H9 (cell line): ENCODE results near the gene UTP15. TPM values are rescaled to one million over a fixed set of nuclear protein-coding genes. Genes with fewer than 3 reads are reported as not detected.
A peak's percentile ranks its signal among the peaks of the same experiment; 100 is the strongest.

Source experiments
- DNase-seq: peaks from one replicate; pipeline ENCODE4 v3.0.0-alpha.2; 2017
- H2AFZ ChIP-seq: one replicate; pipeline ENCODE4 v1.6.1; 2013; ENCODE audit warnings: mild to moderate bottlenecking, low read length, control low read depth, moderate library complexity
- H2AK5ac ChIP-seq: 2 replicates; pipeline ENCODE4 v1.6.1; 2013; ENCODE audit warnings: low read length, control low read depth, mixed read lengths; ENCODE audit not compliant: insufficient read length
- H2BK120ac ChIP-seq: one replicate; pipeline ENCODE4 v1.6.1; 2013; ENCODE audit warnings: low read depth, mild to moderate bottlenecking, low read length, control low read depth, inconsistent platforms; ENCODE audit not compliant: poor library complexity, severe bottlenecking
- H2BK12ac ChIP-seq: 2 replicates; pipeline ENCODE4 v1.6.1; 2013; ENCODE audit warnings: low read length, control low read depth, mixed read lengths, low read depth; ENCODE audit not compliant: insufficient read length
- H2BK15ac ChIP-seq: 2 replicates; pipeline ENCODE4 v1.6.1; 2013; ENCODE audit warnings: low read depth, low read length, control low read depth
- H2BK20ac ChIP-seq: one replicate; pipeline ENCODE4 v1.6.1; 2013; ENCODE audit warnings: low read depth, mild to moderate bottlenecking, low read length, control low read depth, inconsistent platforms; ENCODE audit not compliant: poor library complexity, severe bottlenecking
- H2BK5ac ChIP-seq: 2 replicates; pipeline ENCODE4 v1.6.1; 2013; ENCODE audit warnings: low read length, control low read depth, mixed read lengths; ENCODE audit not compliant: insufficient read length
- H3K14ac ChIP-seq: 2 replicates; pipeline ENCODE4 v1.6.1; 2013; ENCODE audit warnings: low read length, control low read depth; ENCODE audit not compliant: insufficient read depth
- H3K18ac ChIP-seq: 2 replicates; pipeline ENCODE4 v1.6.1; 2013; ENCODE audit warnings: low read depth, mild to moderate bottlenecking, mixed read lengths, low read length, control low read depth; ENCODE audit not compliant: insufficient read length
- H3K23ac ChIP-seq: 2 replicates; pipeline ENCODE4 v1.6.1; 2013; ENCODE audit warnings: low read length, control low read depth, mixed read lengths, low read depth; ENCODE audit not compliant: insufficient read length
- H3K23me2 ChIP-seq: 2 replicates; pipeline ENCODE4 v1.6.1; 2013; ENCODE audit warnings: low read depth, mild to moderate bottlenecking, mixed read lengths, low read length, control low read depth; ENCODE audit not compliant: insufficient read length, poor library complexity, severe bottlenecking
- H3K27ac ChIP-seq: 2 replicates; pipeline ENCODE4 v1.5.1; 2013; ENCODE audit warnings: low read length, control low read depth, mixed read lengths, low read depth; ENCODE audit not compliant: insufficient read length
- H3K27me3 ChIP-seq: 2 replicates; pipeline ENCODE4 v1.6.1; 2013; ENCODE audit warnings: low read length, control low read depth, inconsistent platforms; ENCODE audit not compliant: insufficient read depth
- H3K4ac ChIP-seq: 2 replicates; pipeline ENCODE4 v1.6.1; 2013; ENCODE audit warnings: low read depth, mild to moderate bottlenecking, control low read depth, inconsistent platforms, low read length, moderate library complexity
- H3K4me1 ChIP-seq: 2 replicates; pipeline ENCODE4 v1.6.1; 2013; ENCODE audit warnings: low read length, control low read depth, inconsistent platforms; ENCODE audit not compliant: insufficient read depth
- H3K4me2 ChIP-seq: 2 replicates; pipeline ENCODE4 v1.6.1; 2013; ENCODE audit warnings: low read length, control low read depth, mixed read lengths; ENCODE audit not compliant: insufficient read length, insufficient read depth
- H3K56ac ChIP-seq: 2 replicates; pipeline ENCODE4 v1.6.1; 2013; ENCODE audit warnings: low read depth, mild to moderate bottlenecking, mixed read lengths, low read length, control low read depth; ENCODE audit not compliant: insufficient read length
- H3K79me1 ChIP-seq: 2 replicates; pipeline ENCODE4 v1.6.1; 2013; ENCODE audit warnings: low read depth, mild to moderate bottlenecking, moderate library complexity, low read length, control low read depth, inconsistent platforms; ENCODE audit not compliant: insufficient read depth, poor library complexity, severe bottlenecking
- H3K79me2 ChIP-seq: 2 replicates; pipeline ENCODE4 v1.6.1; 2013; ENCODE audit warnings: low read length, control low read depth, inconsistent platforms; ENCODE audit not compliant: insufficient read depth
- H3K9ac ChIP-seq: 2 replicates; pipeline ENCODE4 v1.6.1; 2013; ENCODE audit warnings: low read length, control low read depth, mixed read lengths; ENCODE audit not compliant: insufficient read length; ENCODE audit errors: extremely low read depth
- H3K9me3 ChIP-seq: one replicate; pipeline ENCODE4 v1.6.1; 2013; ENCODE audit warnings: low read depth, low read length, inconsistent platforms; ENCODE audit not compliant: control insufficient read depth
- H3T11ph ChIP-seq: one replicate; pipeline ENCODE4 v1.6.1; 2013; ENCODE audit warnings: mild to moderate bottlenecking, low read length, control low read depth, inconsistent platforms
- H4K20me1 ChIP-seq: one replicate; pipeline ENCODE4 v1.6.1; 2013; ENCODE audit not compliant: control insufficient read depth, insufficient read length, insufficient read depth
- H4K5ac ChIP-seq: 2 replicates; pipeline ENCODE4 v1.6.1; 2013; ENCODE audit warnings: low read depth, mild to moderate bottlenecking, mixed read lengths, low read length, control low read depth; ENCODE audit not compliant: insufficient read length
- H4K8ac ChIP-seq: replicated peaks from 2 replicates; pipeline ENCODE4 v1.6.1; 2013; ENCODE audit warnings: low read length, control low read depth, mixed read lengths, low read depth; ENCODE audit not compliant: insufficient read length
- H4K91ac ChIP-seq: 2 replicates; pipeline ENCODE4 v1.6.1; 2013; ENCODE audit warnings: low read depth, mild to moderate bottlenecking, moderate library complexity, mixed read lengths, low read length, control low read depth; ENCODE audit not compliant: insufficient read length
- H3K27ac Mint-ChIP-seq, 3 experiments: 2 replicates in 2 of 3; 3 replicates in 1 of 3; pipeline ENCODE4 v1.8.0; 2020 to 2021; ENCODE audit warnings: mixed read lengths in 3 of 3, mild to moderate bottlenecking in 1 of 3, moderate library complexity in 1 of 3
- H3K27me3 Mint-ChIP-seq: 2 replicates; pipeline ENCODE4 v1.8.0; 2021; ENCODE audit warnings: low read depth, mild to moderate bottlenecking, moderate library complexity, mixed read lengths
- H3K36me3 Mint-ChIP-seq, 3 experiments: 2 replicates in 2 of 3; 3 replicates in 1 of 3; pipeline ENCODE4 v1.8.0; 2020 to 2021; ENCODE audit warnings: low read depth in 3 of 3, mixed read lengths in 3 of 3; ENCODE audit not compliant: insufficient read depth in 1 of 3
- H3K4me1 Mint-ChIP-seq, 2 experiments: 2 replicates each; pipeline ENCODE4 v1.8.0; 2020; ENCODE audit warnings: mixed read lengths in 2 of 2
- H3K4me3 Mint-ChIP-seq, 2 experiments: 2 replicates in 1 of 2; 3 replicates in 1 of 2; pipeline ENCODE4 v1.8.0; 2020 to 2021; ENCODE audit warnings: mild to moderate bottlenecking in 2 of 2, mixed read lengths in 2 of 2, moderate library complexity in 1 of 2
- H3K9me3 Mint-ChIP-seq, 2 experiments: 2 replicates in 1 of 2; 3 replicates in 1 of 2; pipeline ENCODE4 v1.8.0; 2020; ENCODE audit warnings: mild to moderate bottlenecking in 2 of 2, mixed read lengths in 2 of 2, moderate library complexity in 1 of 2
- CTCF ChIP-seq: fragments of 200-600 bp; sonication (generic); conservative IDR thresholded peaks from 3 replicates; pipeline ENCODE4 v1.8.0; 2021; ENCODE audit warnings: antibody characterized with exemption, mild to moderate bottlenecking
- WGBS: extraction: QIAGEN DNeasy Blood & Tissue Kit; methylation state at CpG from one replicate; pipeline ENCODE4 v1.1.7; 2013; ENCODE audit warnings: missing lambda C conversion rate, low lambda C conversion rate, mixed read lengths; ENCODE audit not compliant: insufficient read length; ENCODE audit errors: extremely low coverage; 5-methylcytosine and 5-hydroxymethylcytosine counted together
- total RNA-seq: library from RNA; stranded (reverse); gene quantifications from 2 replicates; pipeline ENCODE4 v1.2.1, GENCODE V29; 2021

The UTP15 gene
- total RNA-seq, 1 experiment from 2014 or later: 43.5 TPM

- WGBS: no CpG with 5 or more reads among the region's 92 CpGs
- peak within 1 kb of the TSS; percentile 56 to 79 for H3K4me3 Mint-ChIP-seq
- Histone ChIP-seq H2AFZ (no peak within 1 kb of the TSS), H3T11ph (no peak within 1 kb of the TSS), H3K9me3 (no peaks in the 10 kb centered on the region), H3K23me2 (peaks cover 7% of the 10 kb centered on the region), H2BK12ac (no peak within 1 kb of the TSS), H3K23ac (no peak within 1 kb of the TSS), H3K56ac (no peak within 1 kb of the TSS), H3K79me1 (no peaks in the 10 kb centered on the region), H3K79me2 (no peaks in the 10 kb centered on the region), H2BK120ac (no peak within 1 kb of the TSS), H4K8ac (no peak within 1 kb of the TSS), H4K5ac (no peak within 1 kb of the TSS), H3K14ac (0 out of 2 replicates have a peak within 1 kb of the TSS, but pooled peaks have one; percentile 12), H3K9ac (peak within 1 kb of the TSS; percentile 14), H4K91ac (no peak within 1 kb of the TSS), H3K4ac (no peak within 1 kb of the TSS), H4K20me1 (no peaks in the 10 kb centered on the region), H3K18ac (no peak within 1 kb of the TSS), H3K27me3 (peaks cover 10% of the 10 kb centered on the region; the same call in 1 of the 2 replicates), H2BK5ac (no peak within 1 kb of the TSS), H3K4me1 (0 out of 2 replicates have a peak, but pooled peaks cover 2% of the 10 kb centered on the region), H3K4me2 (peak within 1 kb of the TSS; percentile 67), H2BK20ac (no peak within 1 kb of the TSS), H3K27ac (no peak within 1 kb of the TSS), H2AK5ac (no peak within 1 kb of the TSS), H2BK15ac (no peak within 1 kb of the TSS)
- H3K4me1 Mint-ChIP-seq: peaks cover 13 to 24% of the 10 kb centered on the region in 2 experiments
- peaks cover 59% of the 10 kb centered on the region for H3K27me3 Mint-ChIP-seq
- peak within 1 kb of the TSS in 1 of 3 experiments; percentile 35; a peak in 1 of 7 replicates for H3K27ac Mint-ChIP-seq
- TF ChIP-seq CTCF: no peak
- DNase-seq: peak; percentile 66
- no peaks in the 10 kb centered on the region for H3K9me3 Mint-ChIP-seq
- H3K36me3 Mint-ChIP-seq: no peaks in the 10 kb centered on the region
Measured at GRCh38 chr5:73625944-73626811, 60.6 kb downstream of the UTP15 start, which contains the start of gene ARHGEF28. ARHGEF28 (plus strand) TSS chr5:73626196; CDS start chr5:73684852, 58,656 bp downstream.
